Cardiac fibroblast (primary cell): ENCODE measurements around the gene ECHDC1.

Source experiments
- DNase-seq, 2 donors: peaks; one replicate each; pipeline versions ENCODE4 v3.0.0 to v3.0.0-alpha.2; 2010; ENCODE audit warnings: low read depth in 2 of 2
- H3K4me3 ChIP-seq, 2 donors: replicated peaks in 1 of 2; 1 replicate in 1 of 2; 2 replicates in 1 of 2; pipeline ENCODE4 v1.5.1; 2011; ENCODE audit warnings: low read depth in 2 of 2, low read length in 2 of 2, mild to moderate bottlenecking in 2 of 2, moderate library complexity in 1 of 2
- TF ChIP-seq, protein P1 (sequence below): IDR thresholded peaks from one replicate; pipeline ENCODE4 v1.5.1; 2011; ENCODE audit warnings: low read depth, mild to moderate bottlenecking, low read length, inconsistent platforms

ECHDC1 gene

DNA sequence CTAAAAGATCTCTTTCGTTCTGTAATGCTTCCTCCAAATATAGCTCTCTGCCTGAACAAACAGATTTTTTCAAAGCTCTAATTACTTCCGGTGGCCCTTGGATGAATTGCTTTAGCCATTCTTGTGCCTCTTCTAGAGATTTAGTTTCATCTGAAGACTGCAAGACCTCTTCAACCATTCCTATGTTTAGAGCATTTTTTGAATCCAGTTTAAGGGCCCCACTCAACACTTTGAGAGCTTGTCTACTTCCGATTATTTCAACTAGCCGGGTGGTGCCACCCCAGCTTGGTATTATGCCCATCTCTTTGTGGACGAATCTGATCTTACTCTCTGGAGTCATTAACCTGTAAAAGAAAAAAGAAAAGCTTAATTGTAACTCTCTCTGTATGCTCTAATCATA lies 53.5 kb downstream of the ECHDC1 start:
- H3K4me3 ChIP-seq, result no peak overlapping the region
- TF ChIP-seq, protein P1, sequence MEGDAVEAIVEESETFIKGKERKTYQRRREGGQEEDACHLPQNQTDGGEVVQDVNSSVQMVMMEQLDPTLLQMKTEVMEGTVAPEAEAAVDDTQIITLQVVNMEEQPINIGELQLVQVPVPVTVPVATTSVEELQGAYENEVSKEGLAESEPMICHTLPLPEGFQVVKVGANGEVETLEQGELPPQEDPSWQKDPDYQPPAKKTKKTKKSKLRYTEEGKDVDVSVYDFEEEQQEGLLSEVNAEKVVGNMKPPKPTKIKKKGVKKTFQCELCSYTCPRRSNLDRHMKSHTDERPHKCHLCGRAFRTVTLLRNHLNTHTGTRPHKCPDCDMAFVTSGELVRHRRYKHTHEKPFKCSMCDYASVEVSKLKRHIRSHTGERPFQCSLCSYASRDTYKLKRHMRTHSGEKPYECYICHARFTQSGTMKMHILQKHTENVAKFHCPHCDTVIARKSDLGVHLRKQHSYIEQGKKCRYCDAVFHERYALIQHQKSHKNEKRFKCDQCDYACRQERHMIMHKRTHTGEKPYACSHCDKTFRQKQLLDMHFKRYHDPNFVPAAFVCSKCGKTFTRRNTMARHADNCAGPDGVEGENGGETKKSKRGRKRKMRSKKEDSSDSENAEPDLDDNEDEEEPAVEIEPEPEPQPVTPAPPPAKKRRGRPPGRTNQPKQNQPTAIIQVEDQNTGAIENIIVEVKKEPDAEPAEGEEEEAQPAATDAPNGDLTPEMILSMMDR, result no peak

DNA sequence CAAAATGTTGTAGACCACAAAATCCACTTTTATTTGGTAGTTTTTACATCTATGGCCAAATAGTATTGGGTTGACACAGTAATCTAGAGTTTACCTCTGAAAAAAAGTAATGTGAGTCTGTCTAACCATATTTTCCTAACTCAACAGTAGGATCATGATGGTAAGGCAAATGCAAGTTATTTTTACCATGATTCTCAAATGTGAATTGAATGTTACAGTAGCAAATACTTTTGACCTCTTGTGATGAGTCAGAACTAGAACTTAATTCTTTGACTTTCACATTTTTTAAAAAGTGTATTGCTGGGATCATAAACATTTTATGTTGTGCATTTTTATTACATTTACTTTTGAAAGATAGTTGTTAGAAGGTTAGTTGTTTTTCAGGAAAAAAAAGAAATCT lies 54.7 kb downstream of the ECHDC1 start:
- peak in 1 of 2 donors; percentile 31 for DNase-seq
- H3K4me3 ChIP-seq, result no peak overlapping the region
- TF ChIP-seq, protein P1, result no peak

More for the DNA sequence above, 53.5 kb downstream of the ECHDC1 start:
- no peak for DNase-seq

DNA sequence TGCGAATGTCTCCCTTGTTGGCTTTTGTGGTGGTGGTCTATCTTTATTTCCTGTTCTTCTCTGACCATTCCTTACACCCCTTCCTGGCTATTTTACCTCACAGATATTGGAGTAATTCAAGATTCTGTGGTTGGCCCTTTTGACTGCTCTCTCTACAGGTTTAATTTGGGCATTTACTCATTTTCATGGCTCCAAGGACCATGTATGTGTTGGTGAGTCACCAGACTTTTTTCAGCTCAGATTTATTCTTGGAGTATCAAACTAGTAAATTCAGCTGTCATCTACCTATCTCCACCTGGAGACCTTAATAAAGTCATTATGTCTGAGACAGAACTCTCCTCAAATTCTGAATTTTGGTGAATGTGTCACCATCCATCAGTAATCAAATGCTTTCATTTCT lies 61.2 kb downstream of the ECHDC1 start:
- no peak for DNase-seq
- H3K4me3 ChIP-seq, result no peak overlapping the region
- TF ChIP-seq, protein P1, result no peak

DNA sequence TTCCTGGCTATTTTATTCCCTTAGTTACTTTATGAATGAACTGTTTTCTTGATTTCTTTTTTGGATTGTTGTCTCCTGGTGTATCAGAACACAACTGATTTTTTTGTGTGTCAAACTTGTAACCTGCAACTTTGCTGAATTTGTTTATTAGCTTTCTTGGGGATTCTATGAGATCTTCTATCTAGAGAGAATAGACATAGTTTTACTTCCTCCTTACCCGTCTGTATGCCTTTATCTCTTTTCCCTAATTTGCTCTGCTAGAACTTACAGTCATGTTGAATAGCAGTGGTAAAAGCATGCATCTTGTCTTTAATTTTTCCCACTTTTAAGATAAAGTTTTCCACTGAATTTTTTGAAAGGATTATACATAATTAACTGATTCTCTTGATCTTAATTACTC lies 63.6 kb downstream of the ECHDC1 start:
- TF ChIP-seq, protein P1, result no peak
- H3K4me3 ChIP-seq, result no peak overlapping the region
- DNase-seq, result no peak

DNA sequence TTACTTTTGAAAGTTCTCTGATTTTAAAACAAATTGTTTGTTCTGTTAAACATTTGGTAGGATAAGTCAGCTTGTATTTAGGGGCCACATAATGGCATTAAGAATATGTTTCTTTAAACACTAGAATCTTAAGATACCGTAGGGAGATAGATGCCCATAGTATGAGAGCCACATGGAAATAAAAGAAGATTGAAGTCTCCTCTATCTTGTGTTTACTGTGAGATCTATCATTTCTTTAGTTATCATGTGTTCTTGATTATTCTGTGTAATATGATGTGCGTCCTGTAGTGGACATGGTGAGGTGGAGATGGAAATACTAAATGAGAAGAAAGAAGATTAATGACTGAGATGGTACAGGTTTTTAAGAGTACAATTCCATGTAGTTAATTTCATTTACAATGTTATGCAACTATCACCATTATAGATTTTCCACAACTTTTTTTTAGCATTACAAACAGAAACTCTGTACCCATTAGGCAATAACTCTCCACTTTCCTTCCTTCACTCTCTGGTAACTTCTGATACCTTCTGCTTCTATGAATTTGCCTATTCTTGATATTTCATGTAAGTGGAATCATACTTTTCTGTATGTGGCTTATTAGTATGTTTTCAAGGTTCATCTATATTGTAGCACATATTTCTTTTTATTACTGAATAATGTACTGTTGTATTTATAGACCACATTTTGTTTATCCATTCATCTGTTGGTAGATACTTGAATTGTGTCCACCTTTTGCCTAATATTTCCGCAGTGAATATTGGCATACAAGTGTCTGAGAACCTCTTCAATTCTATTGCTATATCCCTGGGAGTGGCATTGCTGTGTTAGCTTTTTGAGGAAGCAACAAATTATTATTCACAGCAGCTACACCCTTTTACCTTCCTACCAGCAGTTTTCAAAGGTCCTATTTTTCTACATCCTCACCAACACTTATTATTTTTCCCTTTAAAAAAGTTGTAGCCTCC lies 65.2 kb downstream of the ECHDC1 start:
- DNase-seq, result no peak
- TF ChIP-seq, protein P1, result no peak

DNA sequence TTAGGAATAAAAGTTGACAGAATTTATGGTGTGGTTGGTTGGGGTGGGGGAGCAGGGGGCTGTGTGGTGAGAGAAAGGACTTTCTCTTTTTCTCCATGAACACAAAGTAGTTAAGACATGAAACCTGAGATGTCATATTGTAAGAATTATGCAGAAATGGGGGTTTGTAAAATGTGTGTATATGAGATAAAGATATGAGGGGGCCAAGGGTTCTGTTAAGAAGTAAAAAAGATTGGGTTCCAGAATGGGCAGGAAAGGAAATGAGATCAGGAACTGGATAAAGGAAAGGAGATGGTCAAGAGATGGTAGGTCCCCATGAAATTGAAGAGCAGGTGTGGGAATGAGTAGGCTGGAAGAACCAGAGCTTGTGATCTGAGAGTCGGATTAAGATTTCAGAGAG lies 67.1 kb downstream of the ECHDC1 start:
- TF ChIP-seq, protein P1, result no peak
- no peak for DNase-seq
- no peak overlapping the region for H3K4me3 ChIP-seq

More for the DNA sequence above, 65.2 kb downstream of the ECHDC1 start:
- H3K4me3 ChIP-seq, result no peak overlapping the region

DNA sequence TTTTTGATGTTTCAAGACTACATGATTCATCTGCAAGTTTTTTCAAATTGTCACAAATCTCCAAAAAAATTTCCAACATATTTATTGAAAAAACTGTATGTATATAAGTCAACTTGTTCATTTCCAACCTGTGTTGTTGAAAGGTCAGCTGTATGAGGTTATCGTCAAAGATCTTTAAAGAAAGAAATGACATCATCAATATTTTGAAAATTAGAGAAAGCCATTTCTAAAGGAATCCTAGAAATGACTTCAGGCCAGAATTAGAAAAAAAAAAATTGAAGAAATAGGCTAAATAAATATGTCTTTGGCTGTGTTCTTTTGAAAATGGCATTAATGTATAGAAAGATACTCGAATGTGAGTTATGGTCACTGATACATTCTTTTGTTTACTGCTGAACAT lies 69.9 kb downstream of the ECHDC1 start:
- H3K4me3 ChIP-seq, result no peak overlapping the region
- no peak for DNase-seq
- TF ChIP-seq, protein P1, result no peak
